Measurements from ENCODE around the gene DBNL.

Gene DBNL

DNA sequence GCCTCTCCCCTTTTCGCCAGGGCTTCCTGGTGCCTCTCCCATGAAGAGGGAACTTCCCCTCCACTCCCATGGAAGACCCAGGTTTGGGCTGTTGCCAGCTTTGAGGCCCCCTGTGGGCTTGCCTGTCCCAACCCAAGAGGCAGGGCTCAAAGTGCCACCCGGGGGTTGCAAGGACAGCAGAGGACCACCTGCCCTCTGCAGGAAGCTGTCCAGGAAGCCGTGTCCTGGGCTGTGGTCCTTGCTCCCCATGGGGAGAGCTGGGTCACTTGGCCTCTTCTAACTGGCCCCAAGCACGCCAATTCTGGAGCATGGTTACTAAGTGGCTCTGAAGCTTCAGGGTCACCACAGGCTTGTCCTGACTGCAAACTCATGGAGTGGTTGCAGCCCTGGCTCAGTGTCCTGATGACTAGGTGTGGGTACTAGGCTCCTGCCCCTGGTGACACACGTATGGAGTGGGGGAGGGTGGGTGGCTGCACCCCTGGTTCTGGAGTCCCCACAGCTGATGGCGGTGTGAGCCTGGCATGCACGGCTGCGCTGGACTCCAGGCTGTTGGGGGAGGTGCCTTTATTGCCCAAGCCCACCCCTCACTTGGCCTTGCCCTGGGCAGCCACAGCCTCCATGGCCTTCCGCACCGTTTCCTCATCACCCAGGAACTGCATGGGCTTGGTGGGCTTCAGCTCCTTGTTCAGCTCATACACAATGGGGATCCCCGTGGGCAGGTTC lies 17.8 kb downstream of the DBNL start:
- no peak for DNase-seq

DNA sequence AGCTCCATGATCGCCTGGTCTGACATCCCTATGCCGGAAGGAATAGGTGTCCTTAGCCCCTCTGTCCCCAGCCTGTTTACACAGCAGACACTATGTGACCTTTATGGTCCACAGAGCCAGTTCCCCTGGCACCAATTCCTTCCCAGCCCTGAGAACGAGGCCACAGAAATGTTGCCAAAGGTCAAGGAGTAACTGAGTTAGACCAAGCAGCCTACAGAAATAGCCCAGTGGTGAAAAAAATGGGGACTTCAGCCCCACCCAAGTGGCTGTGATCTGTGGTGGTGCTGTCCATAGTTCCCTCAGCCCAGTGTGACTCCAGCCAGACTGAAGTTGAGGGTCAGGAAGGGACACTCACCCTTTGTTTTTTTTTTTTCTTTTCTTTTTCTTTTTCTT lies 18.4 kb downstream of the DBNL start:
- DNase-seq: no peak

DNA sequence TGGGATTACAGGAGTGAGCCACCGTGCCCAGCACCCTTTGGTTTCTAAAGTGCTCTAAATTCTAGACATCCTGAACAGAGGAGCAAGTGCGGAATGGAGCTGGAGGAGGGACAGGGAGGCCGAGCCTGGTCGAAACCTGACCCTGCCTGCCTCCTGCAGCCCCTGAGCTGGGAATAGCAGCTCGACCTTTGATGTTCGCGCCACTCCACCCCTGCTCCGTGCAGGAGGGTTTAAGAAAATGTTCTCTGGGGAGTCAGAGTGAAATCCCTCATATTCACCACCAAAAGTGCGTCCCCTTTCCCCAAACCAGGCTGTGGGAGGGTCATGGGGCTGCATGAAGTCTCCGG lies 19.0 kb downstream of the DBNL start:
- no peak for DNase-seq

DNA sequence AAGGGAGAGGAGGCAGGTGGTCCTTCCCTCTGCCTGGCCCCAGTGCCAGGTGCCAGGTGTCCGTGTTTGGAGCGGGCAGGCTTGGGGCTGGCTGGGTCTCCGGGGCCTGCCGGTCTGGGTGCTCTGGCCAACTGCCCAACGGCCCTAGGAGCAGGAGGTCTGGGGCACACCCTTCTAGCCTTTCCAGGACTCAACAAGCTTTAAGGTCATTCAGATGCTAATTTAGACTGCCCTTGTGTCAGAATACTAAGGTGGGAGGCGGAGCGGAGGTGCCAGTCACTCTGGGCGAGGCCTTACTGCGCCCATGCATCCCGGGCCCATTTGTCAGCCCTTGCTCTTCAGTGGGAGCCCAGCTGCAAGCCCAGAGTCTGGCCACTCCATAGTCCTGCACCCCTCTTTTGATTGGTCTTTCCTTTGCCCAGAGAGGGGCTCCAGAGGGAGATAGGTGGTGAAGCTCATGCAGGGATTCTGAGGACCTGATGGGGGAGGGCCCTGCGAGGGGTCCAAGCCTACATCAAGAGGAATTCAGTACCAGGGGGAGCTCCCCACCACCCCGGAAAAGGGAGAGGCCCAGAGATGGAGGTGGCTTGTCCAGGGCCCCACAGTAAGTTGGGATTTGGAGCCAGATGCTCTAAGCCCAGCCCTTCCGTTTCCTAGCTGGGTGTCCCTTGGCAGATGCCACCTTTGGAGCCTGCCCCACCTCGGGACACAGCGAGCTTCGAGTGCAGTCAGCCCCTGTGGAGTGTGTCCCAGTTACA lies 19.6 kb downstream of the DBNL start:
- DNase-seq: no peak

DNA sequence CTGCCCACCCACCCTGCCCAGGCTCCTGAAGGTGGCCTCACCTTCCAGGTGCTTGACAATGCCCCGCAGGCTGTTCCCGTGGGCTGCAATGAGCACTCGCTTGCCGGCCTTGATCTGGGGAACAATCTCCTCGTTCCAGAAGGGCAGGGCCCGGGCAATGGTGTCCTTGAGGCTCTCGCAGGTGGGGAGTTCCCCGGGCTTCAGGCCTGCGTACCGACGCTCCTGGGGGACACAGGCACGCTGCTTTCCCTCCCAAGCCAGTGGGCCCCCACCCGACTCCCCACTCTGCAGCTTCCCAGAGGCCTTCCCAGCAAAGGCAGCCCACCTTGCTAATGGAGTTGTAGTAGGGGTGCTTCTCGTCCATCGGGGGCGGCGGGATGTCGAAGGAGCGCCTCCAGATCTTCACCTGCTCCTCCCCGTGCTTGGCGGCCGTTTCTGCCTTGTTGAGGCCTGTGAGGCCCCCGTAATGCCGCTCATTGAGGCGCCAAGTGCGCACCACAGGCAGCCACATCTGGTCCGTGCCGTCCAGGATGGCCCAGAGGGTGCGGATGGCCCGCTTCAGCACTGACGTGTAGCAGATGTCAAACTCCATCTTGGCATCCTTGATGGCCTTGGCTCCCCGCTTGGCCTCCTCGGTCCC lies 20.4 kb downstream of the DBNL start:
- DNase-seq: no peak

DNA sequence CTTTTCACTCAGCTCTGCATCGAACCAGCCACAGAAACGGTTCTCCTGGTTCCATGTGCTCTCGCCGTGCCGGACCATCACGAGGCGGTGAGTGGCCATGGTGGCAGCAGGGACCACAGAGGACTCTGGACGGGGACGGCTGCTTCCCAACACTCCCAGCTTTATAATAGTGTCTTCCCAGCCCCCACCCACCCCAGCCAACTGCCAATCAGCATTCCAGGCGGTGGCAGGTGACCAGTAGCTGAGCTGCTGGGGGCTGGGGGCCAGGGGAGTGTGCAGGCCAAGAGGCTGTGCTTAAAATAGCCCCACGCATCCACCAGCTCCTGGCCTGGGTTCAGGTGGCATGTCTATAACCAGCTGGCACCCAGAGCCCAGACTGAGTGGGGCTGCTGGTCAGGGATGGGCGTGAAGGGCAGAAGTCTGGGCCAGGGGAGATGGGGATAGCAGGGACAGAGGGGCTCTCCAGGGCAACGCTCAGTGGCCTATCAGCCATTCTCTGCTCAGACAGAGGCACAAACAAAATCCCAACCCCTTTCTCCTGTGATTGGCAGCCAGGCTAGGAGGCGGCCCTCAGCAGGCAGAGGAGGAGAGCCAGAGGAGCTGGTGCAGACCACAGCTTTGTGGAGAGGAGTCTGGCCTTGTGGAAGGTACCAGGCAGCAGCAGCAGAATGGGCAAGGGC lies 21.1 kb downstream of the DBNL start, which contains the start of gene PGAM2:
Gene PGAM2, minus strand, starts transcription at position 137 of the 680 bp plus-strand sequence. Its CDS starts 38 bp downstream, at position 99.
- no peak for DNase-seq

DNA sequence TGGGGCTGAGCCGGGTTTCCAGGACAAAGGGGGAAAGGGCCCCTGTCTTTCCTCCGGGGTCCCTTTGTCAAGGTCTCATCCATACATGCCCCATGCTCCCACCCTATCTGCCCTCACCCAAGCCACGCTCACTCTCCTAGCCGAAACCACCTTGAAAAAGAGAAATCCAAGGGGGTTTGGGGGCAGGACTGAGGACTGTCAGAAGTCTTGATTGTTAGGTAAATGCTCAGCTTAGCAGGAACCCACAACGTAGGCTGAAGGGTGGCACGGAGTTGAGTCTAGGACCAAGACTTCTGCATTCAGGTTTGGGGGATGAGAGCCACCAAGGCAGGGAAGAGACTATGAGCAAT lies 21.6 kb downstream of the DBNL start:
- DNase-seq: no peak

DNA sequence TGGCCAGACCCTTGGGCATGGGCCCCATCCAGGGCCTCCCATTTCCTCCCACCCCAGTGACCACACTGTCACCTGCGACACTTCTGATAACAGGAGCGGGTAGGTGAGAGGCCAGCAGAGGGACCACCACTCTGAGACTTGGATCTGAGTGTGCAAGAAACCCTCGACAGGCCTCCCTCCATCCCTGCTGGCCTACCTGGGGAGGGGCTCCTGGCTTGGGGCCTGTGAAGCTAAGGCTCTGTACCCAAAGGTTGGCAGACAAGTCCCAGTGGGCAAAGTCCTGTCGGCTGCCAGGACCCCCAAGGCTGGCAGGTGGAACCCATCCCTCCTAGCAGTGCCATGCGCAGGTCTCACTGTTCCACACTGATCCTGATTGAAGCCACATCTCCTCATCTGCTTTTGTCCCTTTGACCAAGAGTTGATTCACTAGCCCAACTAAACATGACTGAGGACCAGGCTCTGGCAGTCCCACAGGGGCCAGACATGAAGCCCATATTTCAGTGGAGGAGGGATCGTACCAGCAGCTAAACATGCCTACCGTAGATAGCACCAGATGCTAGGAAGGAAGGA lies 22.1 kb downstream of the DBNL start:
- no peak for DNase-seq

DNA sequence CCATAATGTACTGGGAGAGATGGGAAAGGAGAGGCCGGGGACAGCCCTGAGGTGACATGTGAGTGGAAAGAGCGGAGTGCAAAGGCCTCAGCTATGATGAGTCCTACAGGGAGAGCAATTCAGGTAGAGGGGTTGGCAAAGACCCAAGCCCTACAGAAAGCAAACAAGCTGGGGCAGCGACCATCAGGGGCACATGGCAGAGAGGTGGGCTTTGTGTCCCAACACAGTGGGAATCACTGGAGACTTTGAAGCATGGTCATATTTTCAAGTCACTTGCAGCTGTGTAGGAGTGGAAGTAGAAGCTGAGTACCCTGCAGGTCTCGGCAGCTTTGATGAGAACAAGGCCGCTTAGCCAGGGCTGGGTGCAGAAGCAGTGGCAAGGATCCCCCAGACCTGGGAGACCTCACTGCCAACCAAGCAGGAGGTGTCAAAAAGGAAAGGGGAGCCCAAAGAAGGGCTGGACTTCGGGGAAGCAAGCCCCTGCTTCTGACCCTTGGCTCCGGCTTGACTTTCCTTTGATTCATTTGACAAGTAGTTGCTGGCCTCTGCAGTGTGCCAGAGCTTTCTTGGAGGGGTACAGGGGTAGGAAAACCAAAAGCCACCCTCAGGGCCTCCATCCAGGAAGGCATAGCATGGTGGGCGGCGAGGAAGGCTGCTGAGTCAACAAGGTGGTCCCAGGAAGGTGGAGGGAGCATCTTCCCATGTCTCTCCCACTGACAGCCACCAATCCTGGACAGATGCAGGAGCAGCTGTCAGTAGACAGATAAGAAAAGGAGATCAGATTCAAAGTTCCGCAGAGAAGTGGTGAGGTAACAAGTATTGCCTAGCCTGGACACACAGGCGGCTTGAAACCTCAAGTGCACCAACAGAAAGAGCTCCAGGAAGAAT lies 22.8 kb downstream of the DBNL start:
- DNase-seq: peak; percentile 5

DNA sequence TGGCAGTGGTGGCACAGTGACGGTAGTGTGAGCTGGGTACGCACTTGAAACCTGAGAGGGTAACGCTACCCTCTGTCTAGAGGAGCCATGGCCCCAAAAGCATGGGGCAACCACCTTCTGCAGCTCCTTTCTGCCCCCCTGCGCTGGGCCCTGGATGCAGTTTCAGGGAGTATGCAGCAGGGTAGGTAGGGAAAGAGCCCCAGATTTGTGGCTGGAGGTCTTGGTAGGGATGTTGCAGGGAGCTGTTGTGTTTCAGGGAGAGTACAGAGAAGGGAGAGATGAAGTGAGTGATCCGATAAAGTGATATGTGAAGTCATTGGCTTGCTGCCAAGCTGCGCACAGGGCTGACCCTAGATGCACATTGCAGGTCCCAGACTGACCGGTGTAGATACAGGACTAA lies 23.6 kb downstream of the DBNL start:
- no peak for DNase-seq

DNA sequence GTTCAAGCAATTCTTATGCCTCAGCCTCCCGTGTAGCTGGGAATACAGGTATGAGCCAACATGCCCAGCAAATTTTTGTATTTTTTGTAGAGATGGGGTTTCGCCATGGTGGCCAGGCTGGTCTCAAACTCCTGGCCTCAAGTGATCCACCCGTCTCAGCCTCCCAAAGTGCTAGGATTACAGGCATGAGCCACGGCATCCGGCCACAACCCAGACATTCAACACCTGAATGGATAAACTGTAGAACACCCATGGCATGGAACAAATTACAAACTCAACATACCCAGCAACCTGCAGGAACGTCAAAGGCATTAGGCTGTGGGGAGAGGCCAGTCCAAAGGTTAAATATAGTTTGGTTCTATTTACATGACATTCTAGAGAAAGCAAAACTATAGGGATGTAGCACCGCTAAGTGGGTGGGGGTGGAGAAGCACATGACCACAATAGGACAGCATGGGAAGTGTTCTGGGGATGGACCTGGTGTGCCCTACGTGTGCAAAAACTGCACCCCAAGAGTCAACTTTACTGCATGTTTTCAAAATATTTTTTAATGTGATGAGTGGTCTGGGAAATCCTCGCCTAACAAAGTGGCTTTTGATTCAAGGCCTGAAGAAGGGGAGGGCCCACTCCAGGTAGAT lies 27.3 kb downstream of the DBNL start:
- DNase-seq: no peak

DNA sequence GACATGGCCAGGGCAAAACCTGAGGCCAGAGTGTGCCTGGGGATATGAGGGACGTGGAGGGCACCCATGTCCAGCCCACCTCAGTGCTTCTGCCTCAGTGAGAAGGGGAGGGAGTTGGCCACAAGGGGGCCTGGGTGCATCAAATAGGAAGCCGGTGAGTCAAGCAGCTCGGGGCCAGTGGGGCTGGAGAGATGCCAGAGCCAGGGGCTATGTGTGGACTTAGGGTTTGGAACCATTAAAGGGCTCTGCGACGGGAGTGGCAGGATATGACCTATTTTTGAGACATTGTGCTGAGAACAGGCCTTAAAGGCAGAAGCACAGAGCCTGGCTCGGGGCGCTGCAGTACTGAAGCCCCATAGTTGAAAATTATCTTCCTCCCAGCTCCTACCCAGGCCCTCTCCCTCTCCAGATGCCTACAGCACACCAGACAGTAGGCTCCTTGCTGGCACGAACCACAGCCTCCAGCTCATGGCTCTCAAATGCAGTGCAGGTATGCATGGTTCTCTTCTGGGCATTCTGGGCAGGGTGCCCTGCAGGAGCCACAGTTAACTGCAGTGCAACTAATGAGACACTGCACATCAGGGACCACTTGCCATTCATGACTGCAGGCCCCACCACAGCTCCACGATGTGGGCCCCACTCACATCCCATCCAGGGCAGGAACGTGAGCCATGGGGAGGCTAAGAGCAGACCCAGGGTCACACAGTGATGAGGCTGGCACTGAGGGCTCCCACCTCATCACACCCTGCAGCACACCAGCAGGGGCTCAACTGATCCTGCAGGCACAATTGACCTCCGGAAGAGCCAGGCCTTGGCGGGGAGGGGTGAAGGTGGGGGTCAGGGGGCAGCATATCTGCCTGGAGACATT lies 28.1 kb downstream of the DBNL start:
- peak; percentile 51 for DNase-seq

DNA sequence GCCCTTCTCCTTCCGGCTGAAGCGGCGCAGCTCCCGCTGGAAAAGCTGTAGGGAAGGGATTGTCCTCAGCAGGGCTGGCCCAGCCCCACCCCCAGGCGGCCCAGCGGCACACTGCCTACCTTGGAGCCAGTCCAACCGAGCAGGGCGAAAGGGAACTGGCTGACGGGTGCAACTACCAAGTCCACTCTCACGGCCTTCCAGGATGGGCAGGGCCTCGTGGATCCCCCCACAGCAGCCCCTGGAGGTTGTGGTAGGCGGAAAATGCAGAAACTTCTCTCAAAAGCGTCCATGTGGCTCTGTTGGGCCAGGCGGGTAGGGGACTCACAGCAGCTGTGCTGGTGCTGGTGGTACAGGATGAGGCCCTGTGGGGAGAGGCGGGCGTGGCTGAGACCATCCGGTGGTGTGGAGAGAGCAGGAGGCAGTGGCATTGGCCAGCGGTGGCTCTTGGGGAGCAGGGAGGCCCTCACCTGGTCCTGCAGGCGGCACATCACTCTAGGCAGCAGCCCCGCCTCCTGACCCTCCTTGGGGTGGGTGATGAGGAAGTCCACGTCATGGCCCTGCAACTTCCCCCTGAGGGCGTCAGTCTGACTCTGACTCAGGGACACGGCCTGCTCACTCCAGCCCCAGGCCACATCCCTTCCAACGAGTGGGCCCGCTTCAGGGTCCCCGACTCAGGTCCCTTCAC lies 29.3 kb downstream of the DBNL start:
- DNase-seq: no peak

DNA sequence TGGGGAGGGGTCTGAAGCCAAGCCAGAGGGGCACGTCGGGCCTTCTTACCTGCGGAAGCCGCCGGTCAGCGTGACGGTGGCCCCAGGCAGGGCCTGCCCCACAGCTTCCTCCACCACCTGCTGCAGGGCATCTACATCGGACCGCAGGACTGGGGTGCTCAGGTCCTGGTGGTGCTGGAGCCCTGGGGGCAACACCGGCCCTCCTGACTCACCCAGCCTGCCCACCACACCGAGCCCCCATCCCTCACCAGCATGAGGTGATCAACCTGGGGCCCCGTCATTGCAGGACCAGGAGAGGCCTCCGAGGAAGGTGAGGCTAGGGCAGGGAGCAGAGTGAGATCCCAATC lies 29.8 kb downstream of the DBNL start:
- DNase-seq: no peak

DNA sequence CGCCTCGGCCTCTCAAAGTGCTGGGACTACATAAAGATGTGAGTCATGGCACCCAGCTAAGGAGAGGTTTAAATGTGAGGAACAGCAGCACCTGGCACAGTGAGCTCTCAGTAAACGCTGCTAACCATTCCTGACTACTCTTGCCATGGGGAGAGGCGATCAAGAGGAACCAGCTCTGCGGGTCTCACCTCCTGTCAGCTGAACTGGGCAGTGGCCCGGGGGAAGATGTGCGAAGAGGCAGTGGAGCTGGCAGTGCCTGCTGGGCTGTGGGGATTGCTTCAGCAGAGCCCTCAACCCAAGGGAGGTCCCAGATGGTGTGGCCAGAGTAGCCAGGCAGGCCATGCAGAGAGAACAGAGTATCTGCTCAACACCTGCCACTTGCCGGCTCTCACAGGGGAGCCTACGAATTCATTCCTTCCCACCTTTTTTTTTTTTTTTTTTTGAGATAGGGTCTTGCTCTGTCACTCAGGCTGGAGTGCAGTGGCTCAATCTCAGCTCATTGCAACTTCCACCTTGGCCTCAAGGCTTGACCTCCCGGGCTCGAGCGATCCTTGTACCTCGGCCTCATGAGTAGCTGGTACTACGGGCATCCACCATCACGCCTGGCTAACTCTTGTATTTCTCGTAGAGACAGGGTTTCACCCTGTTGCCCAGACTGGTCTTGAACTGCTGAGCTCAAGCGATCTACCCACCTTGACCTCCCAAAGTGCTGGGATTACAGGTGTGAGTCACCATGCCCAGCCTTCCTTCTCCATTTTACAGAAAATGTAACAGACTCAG lies 31.0 kb downstream of the DBNL start:
- no peak for DNase-seq

DNA sequence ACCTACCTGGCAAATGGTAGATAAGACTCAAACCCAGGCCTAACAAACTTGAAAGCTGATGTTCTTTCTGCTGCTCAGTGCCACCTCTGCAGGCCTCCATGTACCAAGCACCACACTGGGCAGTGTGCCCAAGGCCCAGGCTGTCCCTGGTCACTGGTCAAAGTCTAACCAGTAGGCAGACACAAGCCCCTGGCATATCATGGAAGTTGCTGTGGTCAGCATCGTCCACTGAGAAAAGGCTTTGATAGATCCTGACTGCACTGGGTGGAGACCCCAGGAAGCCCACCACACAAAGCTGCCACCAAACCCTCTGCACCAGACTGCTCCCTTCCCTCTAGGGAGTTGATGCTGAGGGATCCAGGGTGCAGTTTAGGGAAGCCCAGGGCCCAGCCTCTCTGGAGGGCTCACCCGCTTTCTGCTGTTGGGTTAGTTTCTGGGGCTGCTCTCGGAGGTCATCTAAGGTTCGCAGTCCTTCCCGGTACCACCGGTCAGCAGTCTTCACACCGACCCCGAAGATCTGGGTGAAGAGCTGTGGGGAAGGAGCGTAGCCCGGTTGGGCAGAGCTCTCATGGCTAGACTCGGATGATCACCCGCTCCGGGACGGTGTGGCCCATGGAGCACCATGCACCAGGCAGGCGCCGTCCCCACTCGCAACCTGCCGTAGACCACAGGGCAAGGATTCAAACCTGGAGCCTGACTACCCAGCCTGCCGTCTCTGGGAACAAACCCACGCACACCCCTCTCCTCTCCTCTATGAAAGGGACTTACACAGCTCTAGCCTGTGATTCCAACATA lies 31.8 kb downstream of the DBNL start:
- DNase-seq: no peak

DNA sequence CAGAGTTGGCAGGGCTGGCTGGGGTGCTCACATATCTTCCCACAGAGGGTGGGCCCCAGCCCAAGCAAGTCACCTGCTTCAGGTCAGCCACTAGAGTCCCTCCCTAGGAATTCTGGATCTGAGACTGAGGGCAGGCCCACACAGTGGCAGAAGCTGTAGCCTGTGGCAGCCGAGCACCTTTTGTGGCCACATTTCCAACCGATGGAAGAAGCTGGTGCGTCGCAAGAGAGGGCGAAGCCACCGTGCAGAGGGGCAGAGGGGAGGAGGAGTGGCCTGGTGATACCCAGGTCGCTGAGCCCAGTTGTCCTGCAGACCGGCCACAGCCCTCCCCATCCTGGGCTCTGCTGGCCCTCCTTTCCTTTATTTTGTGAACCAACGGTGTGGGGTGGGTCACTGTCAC lies 32.6 kb downstream of the DBNL start:
- no peak for DNase-seq

DNA sequence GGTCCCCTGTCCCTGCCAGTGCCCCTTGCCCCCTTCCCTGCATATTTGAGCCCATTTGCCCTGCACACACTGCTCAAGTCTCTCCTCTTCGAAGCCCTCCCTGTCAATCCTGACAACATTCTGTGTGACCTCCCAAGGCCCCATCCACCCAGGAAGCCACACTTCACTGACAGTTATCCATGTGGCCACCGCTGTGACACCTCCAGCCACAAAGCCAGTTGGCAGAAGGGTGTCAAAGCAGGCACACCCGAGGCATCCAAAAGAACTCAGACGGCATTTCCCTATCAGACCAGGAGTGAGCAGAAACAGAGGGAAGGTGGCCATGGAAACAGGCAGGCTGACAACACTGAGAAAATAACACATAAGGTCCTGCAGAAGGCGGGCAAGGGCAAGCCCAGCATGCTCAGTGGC lies 33.2 kb downstream of the DBNL start:
- no peak for DNase-seq

DNA sequence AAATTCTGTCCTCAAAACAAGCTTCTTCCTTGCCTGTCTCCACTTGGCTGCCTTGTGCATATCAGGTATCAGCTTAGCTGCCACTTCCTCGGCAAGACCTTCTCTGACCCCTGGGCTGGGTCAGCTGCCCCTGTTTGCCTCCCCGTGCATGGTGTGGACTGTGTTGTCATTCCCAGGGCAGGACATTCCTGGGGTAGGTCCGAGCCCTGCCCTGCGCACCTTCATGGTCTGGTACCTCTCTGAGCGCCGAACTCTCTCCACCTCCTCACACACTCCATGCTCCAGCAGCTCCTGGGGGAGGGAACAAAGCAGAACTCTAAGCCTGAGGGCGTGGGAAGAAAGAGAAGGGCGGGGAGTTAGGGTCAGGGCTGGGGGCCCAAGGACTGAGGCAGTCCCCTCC lies 34.0 kb downstream of the DBNL start:
- no peak for DNase-seq
